Measurements from ENCODE around the gene RAB30. TPM values are rescaled to one million over a fixed set of nuclear protein-coding genes. Genes with fewer than 3 reads are reported as not detected.

The RAB30 gene
- total RNA-seq, 8 experiments from 2014 or later: 13.4 to 32.6 (median 19.7) TPM

GRCh38 chr11:83092488-83093384 is 21.0 kb upstream of the RAB30 start:
- WGBS, 10 experiments: 60 to 100% (median 88%) methylated on average over 1 to 2 of the region's 2 CpGs; no CpG with 5 or more reads in 1 of the 10 experiments
- in situ Hi-C loops (cut with MboI; ENCODE audit: low pct_unique_long_range_greater_than_20kb in 2 of 9, low sequenced_read_pairs in 9 of 9, unreplicated experiment in 9 of 9): no loop called here

GRCh38 chr11:83088965-83089364 is 17.3 kb upstream of the RAB30 start:
- peak in 3 of 8 experiments; percentile 31 to 53 (median 40) for ATAC-seq (replicated peaks in 6 of 8)
- 83 to 100% (median 100%) methylated on average over 1 to 2 of the region's 2 CpGs; no CpG with 5 or more reads in 1 of the 10 experiments for WGBS, 10 experiments
- no peak overlapping the region for H3K27ac ChIP-seq
- H3K4me1 ChIP-seq (replicated peaks in 1 of 2): no peaks in the 10 kb centered on the region
- in situ Hi-C loops (cut with MboI; ENCODE audit: low pct_unique_long_range_greater_than_20kb in 2 of 9, low sequenced_read_pairs in 9 of 9, unreplicated experiment in 9 of 9): no loop called here
- H3K4me3 ChIP-seq: no peak overlapping the region

More at GRCh38 chr11:83092488-83093384, 21.0 kb upstream of the RAB30 start:
- peak in 3 of 8 experiments; percentile 35 to 75 (median 47) for ATAC-seq (replicated peaks in 6 of 8)
- Histone ChIP-seq H3K27ac (no peak overlapping the region), H3K4me1 (replicated peaks in 1 of 2) (peaks cover 4 to 7% of the 10 kb centered on the region in 2 donors), H3K4me3 (no peak overlapping the region)

- in situ Hi-C loops (cut with MboI; ENCODE audit: low pct_unique_long_range_greater_than_20kb in 2 of 9, low sequenced_read_pairs in 9 of 9, unreplicated experiment in 9 of 9): no loop called here
- no peak overlapping the region for H3K4me3 ChIP-seq
- H3K4me1 ChIP-seq (replicated peaks in 1 of 2): no peaks in the 10 kb centered on the region
- WGBS, 10 experiments: 9 to 100% (median 75%) methylated on average over 1 to 2 of the region's 2 CpGs
- H3K27ac ChIP-seq: no peak overlapping the region
- ATAC-seq (replicated peaks in 6 of 8): peak in 3 of 8 experiments; percentile 20 to 42 (median 25)
Measured at GRCh38 chr11:83087035-83087434, 15.3 kb upstream of the RAB30 start.

- WGBS, 10 experiments: 45 to 100% (median 89%) methylated on average over 1 to 3 of the region's 5 CpGs; no CpG with 5 or more reads in 3 of the 10 experiments
- in situ Hi-C loops (cut with MboI; ENCODE audit: low pct_unique_long_range_greater_than_20kb in 2 of 9, low sequenced_read_pairs in 9 of 9, unreplicated experiment in 9 of 9): no loop called here
Measured at GRCh38 chr11:83079820-83080219, 8.1 kb upstream of the RAB30 start.

GRCh38 chr11:83078269-83078668 is 6.6 kb upstream of the RAB30 start:
- in situ Hi-C loops (cut with MboI; ENCODE audit: low pct_unique_long_range_greater_than_20kb in 2 of 9, low sequenced_read_pairs in 9 of 9, unreplicated experiment in 9 of 9): no loop called here
- WGBS, 10 experiments: 50 to 100% (median 100%) methylated on average over 1 of the region's 1 CpG; no CpG with 5 or more reads in 1 of the 10 experiments
- no peak overlapping the region for H3K27ac ChIP-seq
- peaks cover 3 to 4% of the 10 kb centered on the region in 2 donors for H3K4me1 ChIP-seq (replicated peaks in 1 of 2)
- ATAC-seq (replicated peaks in 6 of 8): no peak
- H3K4me3 ChIP-seq: no peak overlapping the region

More at GRCh38 chr11:83079820-83080219, 8.1 kb upstream of the RAB30 start:
- Histone ChIP-seq H3K4me3 (no peak overlapping the region), H3K4me1 (replicated peaks in 1 of 2) (no peaks in the 10 kb centered on the region), H3K27ac (no peak overlapping the region)
- no peak for ATAC-seq (replicated peaks in 6 of 8)

GRCh38 chr11:83073884-83074283 is 2.2 kb upstream of the RAB30 start:
- in situ Hi-C loops (cut with MboI; ENCODE audit: low pct_unique_long_range_greater_than_20kb in 2 of 9, low sequenced_read_pairs in 9 of 9, unreplicated experiment in 9 of 9): loop anchor here in 1 of 9 experiments (25.0 kb wide), 1 partner anchor 162 kb away; the partner anchor contains the start of genes DDIAS and PRCP
- Histone ChIP-seq H3K4me3 (no peak overlapping the region), H3K4me1 (replicated peaks in 1 of 2) (peaks cover 12 to 16% of the 10 kb centered on the region in 2 donors), H3K27ac (no peak overlapping the region)
- no peak for ATAC-seq (replicated peaks in 6 of 8)

- Histone ChIP-seq H3K27ac (no peak overlapping the region), H3K4me1 (replicated peaks in 1 of 2) (peaks cover 12 to 16% of the 10 kb centered on the region in 2 donors), H3K4me3 (peak overlapping the region; percentile 69 to 96 (median 86))
- WGBS, 10 experiments: 0 to 89% (median 68%) methylated on average over 1 of the region's 1 CpG; no CpG with 5 or more reads in 2 of the 10 experiments
- in situ Hi-C loops (cut with MboI; ENCODE audit: low pct_unique_long_range_greater_than_20kb in 2 of 9, low sequenced_read_pairs in 9 of 9, unreplicated experiment in 9 of 9): loop anchor here in 1 of 9 experiments (25.0 kb wide), 1 partner anchor 161 kb away; the partner anchor contains the start of genes DDIAS and PRCP
- ATAC-seq (replicated peaks in 6 of 8): no peak
Measured at GRCh38 chr11:83073258-83073657, 1.6 kb upstream of the RAB30 start.

GRCh38 chr11:83072350-83073242 is 899 bp upstream of the RAB30 start:
- in situ Hi-C loops (cut with MboI; ENCODE audit: low pct_unique_long_range_greater_than_20kb in 2 of 9, low sequenced_read_pairs in 9 of 9, unreplicated experiment in 9 of 9): loop anchor here in 1 of 9 experiments (25.0 kb wide), 1 partner anchor 160 kb away; the partner anchor contains the start of genes DDIAS and PRCP
- 0 to 19% (median 6%) methylated on average over 2 to 26 of the region's 31 CpGs for WGBS, 10 experiments
- H3K4me1 ChIP-seq (replicated peaks in 1 of 2): peaks cover 12 to 16% of the 10 kb centered on the region in 2 donors

GRCh38 chr11:83070731-83071566 is 748 bp downstream of the RAB30 start:
- WGBS, 10 experiments: 0 to 7% (median 2%) methylated on average over 1 to 17 of the region's 22 CpGs; no CpG with 5 or more reads in 1 of the 10 experiments
- H3K27ac ChIP-seq: peak overlapping the region; percentile 55 to 65
- H3K4me3 ChIP-seq: peak overlapping the region; percentile 69 to 96 (median 86)
- peaks cover 12 to 16% of the 10 kb centered on the region in 2 donors for H3K4me1 ChIP-seq (replicated peaks in 1 of 2)
- in situ Hi-C loops (cut with MboI; ENCODE audit: low pct_unique_long_range_greater_than_20kb in 2 of 9, low sequenced_read_pairs in 9 of 9, unreplicated experiment in 9 of 9): loop anchor here in 1 of 9 experiments (25.0 kb wide), 1 partner anchor 159 kb away; the partner anchor contains the start of genes DDIAS and PRCP
- peak; percentile 2 to 36 (median 29) for ATAC-seq (replicated peaks in 6 of 8)

More at GRCh38 chr11:83072350-83073242, 899 bp upstream of the RAB30 start:
- ATAC-seq (replicated peaks in 6 of 8): no peak
- peak overlapping the region; percentile 90 to 92 for H3K27ac ChIP-seq
- H3K4me3 ChIP-seq: peak overlapping the region; percentile 69 to 96 (median 86)

GRCh38 chr11:83070044-83070701 is 1.5 kb downstream of the RAB30 start:
- peak in 3 of 8 experiments; percentile 2 to 15 (median 5) for ATAC-seq (replicated peaks in 6 of 8)
- 0 to 20% (median 0%) methylated on average over 1 to 3 of the region's 3 CpGs; no CpG with 5 or more reads in 1 of the 10 experiments for WGBS, 10 experiments
- Histone ChIP-seq H3K4me3 (peak overlapping the region; percentile 69 to 96 (median 86)), H3K4me1 (replicated peaks in 1 of 2) (peaks cover 12 to 16% of the 10 kb centered on the region in 2 donors), H3K27ac (no peak overlapping the region)
- in situ Hi-C loops (cut with MboI; ENCODE audit: low pct_unique_long_range_greater_than_20kb in 2 of 9, low sequenced_read_pairs in 9 of 9, unreplicated experiment in 9 of 9): loop anchor here in 1 of 9 experiments (25.0 kb wide), 1 partner anchor 158 kb away; the partner anchor contains the start of genes DDIAS and PRCP

- Histone ChIP-seq H3K27ac (no peak overlapping the region), H3K4me3 (peak overlapping the region in 3 of 5 donors; percentile 69 to 96 (median 87)), H3K4me1 (replicated peaks in 1 of 2) (peaks cover 12 to 16% of the 10 kb centered on the region in 2 donors)
- no peak for ATAC-seq (replicated peaks in 6 of 8)
- in situ Hi-C loops (cut with MboI; ENCODE audit: low pct_unique_long_range_greater_than_20kb in 2 of 9, low sequenced_read_pairs in 9 of 9, unreplicated experiment in 9 of 9): loop anchor here in 1 of 9 experiments (25.0 kb wide), 1 partner anchor 157 kb away; the partner anchor contains the start of genes DDIAS and PRCP
Measured at GRCh38 chr11:83069441-83070043, 2.2 kb downstream of the RAB30 start.
